GM12891 (cell line): ENCODE results near the gene XXYLT1.

ENCODE experiments used
- PAX5 ChIP-seq: IDR thresholded peaks from 2 replicates; pipeline ENCODE4 v1.6.1; 2011; ENCODE audit warnings: low read length, moderate library complexity, mild to moderate bottlenecking; ENCODE audit not compliant: insufficient read depth, severe bottlenecking
- POLR2A ChIP-seq: IDR thresholded peaks from 2 replicates; pipeline ENCODE4 v1.6.1; 2011; ENCODE audit warnings: low read depth, low read length, control low read depth
- POLR2AphosphoS5 ChIP-seq: IDR thresholded peaks from 2 replicates; pipeline ENCODE4 v1.6.1; 2011; ENCODE audit warnings: low read depth, low read length, control low read depth
- POU2F2 ChIP-seq: IDR thresholded peaks from 2 replicates; pipeline ENCODE4 v1.6.1; 2011; ENCODE audit warnings: low read depth, mild to moderate bottlenecking, control low read depth, low read length, moderate library complexity
- SPI1 ChIP-seq: IDR thresholded peaks from 2 replicates; pipeline ENCODE4 v1.6.1; 2011; ENCODE audit warnings: low read depth, low read length, control low read depth
- TAF1 ChIP-seq: IDR thresholded peaks from 2 replicates; pipeline ENCODE4 v1.6.1; 2011; ENCODE audit warnings: low read depth, low read length, control low read depth

- TF ChIP-seq POLR2A (no peak), POLR2AphosphoS5 (no peak), SPI1 (no peak), TAF1 (no peak), PAX5 (no peak), POU2F2 (no peak)
Measured at GRCh38 chr3:195219351-195220230, 51.4 kb downstream of the XXYLT1 start.
